ENCODE data around the gene SSH3. TPM values are rescaled to one million over a fixed set of nuclear protein-coding genes. Genes with fewer than 3 reads are reported as not detected.
"Not testable (repeated sequence)": the region's sequence is repeated elsewhere in the genome, so short reads cannot be mapped to it uniquely, and the experiment has no call there.

Gene SSH3, protein sequence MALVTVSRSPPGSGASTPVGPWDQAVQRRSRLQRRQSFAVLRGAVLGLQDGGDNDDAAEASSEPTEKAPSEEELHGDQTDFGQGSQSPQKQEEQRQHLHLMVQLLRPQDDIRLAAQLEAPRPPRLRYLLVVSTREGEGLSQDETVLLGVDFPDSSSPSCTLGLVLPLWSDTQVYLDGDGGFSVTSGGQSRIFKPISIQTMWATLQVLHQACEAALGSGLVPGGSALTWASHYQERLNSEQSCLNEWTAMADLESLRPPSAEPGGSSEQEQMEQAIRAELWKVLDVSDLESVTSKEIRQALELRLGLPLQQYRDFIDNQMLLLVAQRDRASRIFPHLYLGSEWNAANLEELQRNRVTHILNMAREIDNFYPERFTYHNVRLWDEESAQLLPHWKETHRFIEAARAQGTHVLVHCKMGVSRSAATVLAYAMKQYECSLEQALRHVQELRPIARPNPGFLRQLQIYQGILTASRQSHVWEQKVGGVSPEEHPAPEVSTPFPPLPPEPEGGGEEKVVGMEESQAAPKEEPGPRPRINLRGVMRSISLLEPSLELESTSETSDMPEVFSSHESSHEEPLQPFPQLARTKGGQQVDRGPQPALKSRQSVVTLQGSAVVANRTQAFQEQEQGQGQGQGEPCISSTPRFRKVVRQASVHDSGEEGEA
- 10 to 100 TPM; 15.4 to 19.0 TPM for total RNA-seq

DNA sequence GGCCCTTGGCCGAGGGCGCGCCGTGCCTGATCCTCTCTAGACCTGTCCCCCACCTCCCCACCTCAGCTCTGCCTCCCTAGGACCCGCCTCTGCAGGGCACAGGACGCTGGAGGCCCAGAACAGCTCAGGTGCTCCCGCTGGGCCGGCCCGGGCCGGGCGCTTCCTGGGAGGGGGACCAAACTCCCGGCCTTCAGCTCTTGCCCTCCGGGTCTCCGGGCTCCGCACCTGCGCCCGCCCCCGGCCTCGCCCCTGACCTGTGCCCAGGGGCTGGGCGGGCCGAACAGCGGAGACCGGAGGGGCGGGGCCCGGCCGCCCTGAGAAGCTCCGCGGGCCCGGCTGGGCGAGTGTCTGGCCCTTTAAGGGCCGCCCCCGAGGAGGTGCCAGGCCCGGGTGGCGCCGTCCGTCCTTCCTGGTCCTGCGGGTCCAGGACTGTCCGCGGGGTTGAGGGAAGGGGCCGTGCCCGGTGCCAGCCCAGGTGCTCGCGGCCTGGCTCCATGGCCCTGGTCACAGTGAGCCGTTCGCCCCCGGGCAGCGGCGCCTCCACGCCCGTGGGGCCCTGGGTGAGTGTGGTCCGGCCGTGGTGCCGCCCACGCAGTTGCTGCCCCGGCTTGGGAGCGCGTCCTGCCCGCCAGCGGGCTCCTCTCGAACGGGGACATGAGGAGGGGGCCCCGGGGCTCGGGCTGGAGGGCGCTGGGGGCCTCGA lies at the start of gene SSH3:
SSH3 (plus strand) TSS at position 399 of the 703 bp plus-strand sequence; CDS start at position 495, 96 bp downstream.
- Mint-ChIP-seq H3K36me3 (ENCODE audit: low read depth) (peaks cover 18% of the 10 kb centered on the region), H3K4me3 (peak within 1 kb of the TSS; percentile 68), H3K27me3 (no peaks in the 10 kb centered on the region), H3K27ac (no peak within 1 kb of the TSS), H3K4me1 (peaks cover 18% of the 10 kb centered on the region), H3K9me3 (no peaks in the 10 kb centered on the region)
- ChIA-PET POLR2A (interaction anchor here (0.9 to 8.2 kb wide), 11 partner anchors 9 to 50 kb away, joined by 3 to 96 read pairs (median 15); partner anchors contain the start of genes ANKRD13D and GRK2), CTCF (interaction anchor here (0.5 to 3.0 kb wide), 9 partner anchors 10 to 50 kb away, joined by 3 to 13 read pairs (median 4); no protein-coding TSS in a partner anchor)
- peak; percentile 60 for DNase-seq

DNA sequence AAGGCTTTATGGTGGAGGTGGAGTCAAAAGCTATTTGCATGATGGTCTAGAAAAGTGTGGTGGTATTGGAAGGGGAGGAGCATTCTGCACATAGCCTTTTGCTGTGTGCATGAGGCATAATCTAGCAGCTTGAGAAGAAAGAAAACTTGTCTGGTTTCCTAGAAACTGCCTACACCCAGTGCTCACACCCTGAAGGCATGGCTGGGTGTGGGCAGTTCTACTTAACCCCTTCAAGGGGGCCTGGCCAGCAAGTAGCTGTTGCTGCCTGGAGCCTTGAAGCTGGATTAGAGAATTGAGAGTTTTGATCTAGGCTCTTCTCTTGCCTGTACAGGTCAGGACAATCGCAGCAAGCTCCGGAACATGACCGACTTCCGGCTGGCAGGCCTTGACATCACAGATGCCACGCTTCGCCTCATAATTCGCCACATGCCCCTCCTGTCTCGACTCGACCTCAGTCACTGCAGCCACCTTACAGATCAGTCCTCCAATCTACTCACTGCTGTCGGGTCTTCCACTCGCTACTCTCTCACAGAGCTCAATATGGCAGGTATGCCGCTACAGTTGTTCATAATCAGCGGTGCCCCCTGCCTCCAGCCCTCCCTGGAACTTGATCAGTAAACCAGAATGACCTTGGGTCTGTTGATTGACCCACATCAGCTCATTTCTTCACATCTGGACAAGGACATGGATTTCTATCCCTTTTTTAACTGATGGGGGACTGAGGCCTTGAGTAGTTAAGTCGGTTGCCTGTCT lies 49.3 kb upstream of the SSH3 start:
- Mint-ChIP-seq H3K9me3 (no peaks in the 10 kb centered on the region), H3K4me1 (peaks cover 47% of the 10 kb centered on the region), H3K36me3 (ENCODE audit: low read depth) (peaks cover 82% of the 10 kb centered on the region), H3K27me3 (no peaks in the 10 kb centered on the region), H3K4me3 (no peak overlapping the region), H3K27ac (peak overlapping the region; percentile 81)
- DNase-seq: no peak
- ChIA-PET CTCF (interaction anchor here (0.7 to 6.3 kb wide), 13 partner anchors 9 to 128 kb away, joined by 3 to 61 read pairs (median 5); no protein-coding TSS in a partner anchor), POLR2A (interaction anchor here (0.7 to 5.8 kb wide), 14 partner anchors 8 to 234 kb away, joined by 3 to 66 read pairs (median 6); partner anchors contain the start of genes ANKRD13D, GRK2 and POLD4)

- Mint-ChIP-seq H3K4me3 (no peak overlapping the region), H3K36me3 (ENCODE audit: low read depth) (peaks cover 74% of the 10 kb centered on the region), H3K27me3 (no peaks in the 10 kb centered on the region), H3K27ac (peak overlapping the region; percentile 47), H3K9me3 (no peaks in the 10 kb centered on the region), H3K4me1 (peaks cover 51% of the 10 kb centered on the region)
- no peak for DNase-seq
- POLR2A ChIA-PET: interaction anchor here (1.1 to 5.8 kb wide), 4 partner anchors 11 to 99 kb away, joined by 4 to 66 read pairs (median 7); partner anchors contain the start of gene POLD4
- CTCF ChIA-PET: interaction anchor here (1.4 to 6.3 kb wide), 6 partner anchors 8 to 91 kb away, joined by 3 to 61 read pairs (median 24); no protein-coding TSS in a partner anchor
These were observed 48.5 kb upstream of the SSH3 start for GRCh38 chr11:67254798-67255197.

DNA sequence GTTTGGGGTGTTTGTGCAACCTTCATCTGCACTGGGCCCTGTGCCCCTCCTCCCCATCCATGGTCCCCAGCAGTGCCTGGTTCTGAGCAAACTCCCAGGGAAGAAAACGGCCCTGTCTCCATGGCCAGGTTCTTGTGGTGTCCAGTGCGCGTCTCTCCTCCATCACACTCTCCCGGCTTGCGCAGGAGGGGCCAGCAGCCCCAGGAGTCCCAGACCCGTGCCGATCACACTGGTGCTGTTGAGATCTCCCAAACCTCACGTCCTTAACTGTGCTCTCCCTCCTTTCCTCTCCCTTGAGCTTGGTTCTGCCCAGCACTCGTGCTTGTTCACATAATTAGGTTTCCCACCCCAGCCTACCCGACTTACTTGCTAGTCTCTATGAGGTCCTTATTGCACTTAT lies 48.0 kb upstream of the SSH3 start:
- peak overlapping the region; percentile 66 for H3K27ac Mint-ChIP-seq
- H3K4me3 Mint-ChIP-seq: no peak overlapping the region
- CTCF ChIA-PET: interaction anchor here (0.6 to 6.3 kb wide), 3 partner anchors 15 to 494 kb away, joined by 5 to 41 read pairs (median 36); no protein-coding TSS in a partner anchor
- peaks cover 69% of the 10 kb centered on the region for H3K36me3 Mint-ChIP-seq (ENCODE audit: low read depth)
- no peak for DNase-seq
- no peaks in the 10 kb centered on the region for H3K27me3 Mint-ChIP-seq
- H3K4me1 Mint-ChIP-seq: peaks cover 53% of the 10 kb centered on the region
- POLR2A ChIA-PET: interaction anchor here (1.0 to 5.8 kb wide), 3 partner anchors 15 to 99 kb away, joined by 5 to 66 read pairs (median 9); partner anchors contain the start of gene POLD4
- no peaks in the 10 kb centered on the region for H3K9me3 Mint-ChIP-seq

- peaks cover 63% of the 10 kb centered on the region for H3K36me3 Mint-ChIP-seq (ENCODE audit: low read depth)
- no peaks in the 10 kb centered on the region for H3K27me3 Mint-ChIP-seq
- CTCF ChIA-PET: interaction anchor here (0.6 to 4.9 kb wide), 3 partner anchors 16 to 495 kb away, joined by 3 to 36 read pairs (median 5); no protein-coding TSS in a partner anchor
- H3K27ac Mint-ChIP-seq: no peak overlapping the region
- no peaks in the 10 kb centered on the region for H3K9me3 Mint-ChIP-seq
- peaks cover 53% of the 10 kb centered on the region for H3K4me1 Mint-ChIP-seq
- no peak for DNase-seq
- POLR2A ChIA-PET: interaction anchor here (1.0 kb wide), 1 partner anchor 16 kb away, joined by 5 read pairs; no protein-coding TSS in a partner anchor
- H3K4me3 Mint-ChIP-seq: no peak overlapping the region
These were observed 47.5 kb upstream of the SSH3 start for GRCh38 chr11:67255864-67256263.

GRCh38 chr11:67256477-67257135 lies 46.7 kb upstream of the SSH3 start:
- Mint-ChIP-seq H3K9me3 (no peaks in the 10 kb centered on the region), H3K27me3 (no peaks in the 10 kb centered on the region), H3K36me3 (ENCODE audit: low read depth) (peaks cover 56% of the 10 kb centered on the region), H3K27ac (no peak overlapping the region), H3K4me1 (peaks cover 54% of the 10 kb centered on the region), H3K4me3 (no peak overlapping the region)
- POLR2A ChIA-PET: interaction anchor here (1.0 kb wide), 1 partner anchor 17 kb away, joined by 5 read pairs; no protein-coding TSS in a partner anchor
- no peak for DNase-seq
- CTCF ChIA-PET: interaction anchor here (0.8 kb wide), 1 partner anchor 17 kb away, joined by 3 read pairs; no protein-coding TSS in a partner anchor

DNA sequence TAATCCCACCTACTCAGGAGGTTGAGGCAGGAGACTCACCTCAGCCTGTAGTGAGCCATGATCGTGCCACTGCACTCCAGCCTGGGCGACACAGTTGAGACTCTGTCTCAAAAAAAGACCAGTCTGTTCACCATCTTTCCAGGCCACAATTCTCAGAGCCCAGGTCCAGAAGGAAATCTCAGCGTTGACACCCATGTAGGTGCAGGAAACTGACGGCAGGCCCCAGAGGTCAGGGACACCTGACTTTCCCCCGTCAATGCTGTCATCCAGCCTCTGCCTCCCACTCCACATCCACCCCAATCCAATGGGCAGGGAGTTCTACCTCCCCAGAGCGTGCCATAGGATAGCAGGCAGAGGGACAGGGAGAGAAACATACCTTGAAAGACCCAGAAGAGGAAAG lies 42.9 kb upstream of the SSH3 start:
- Mint-ChIP-seq H3K4me3 (peak overlapping the region; percentile 44), H3K4me1 (peaks cover 54% of the 10 kb centered on the region), H3K27ac (no peak overlapping the region), H3K36me3 (ENCODE audit: low read depth) (peaks cover 18% of the 10 kb centered on the region), H3K27me3 (no peaks in the 10 kb centered on the region), H3K9me3 (no peaks in the 10 kb centered on the region)
- POLR2A ChIA-PET: no interaction called here
- no peak for DNase-seq
- CTCF ChIA-PET: no interaction called here

- Mint-ChIP-seq H3K36me3 (ENCODE audit: low read depth) (peaks cover 12% of the 10 kb centered on the region), H3K4me1 (peaks cover 58% of the 10 kb centered on the region), H3K27ac (peak overlapping the region; percentile 49), H3K4me3 (peak overlapping the region; percentile 67)
- DNase-seq: peak; percentile 59
- not testable (repeated sequence) for H3K9me3 Mint-ChIP-seq, H3K27me3 Mint-ChIP-seq
- POLR2A ChIA-PET: interaction anchor here (1.0 to 4.9 kb wide), 8 partner anchors 7 to 92 kb away, joined by 3 to 49 read pairs (median 16); partner anchors contain the start of genes ANKRD13D and POLD4
- CTCF ChIA-PET: interaction anchor here (1.0 to 4.9 kb wide), 15 partner anchors 8 to 121 kb away, joined by 4 to 69 read pairs (median 7); partner anchors contain the start of genes ANKRD13D, POLD4 and SSH3
These were observed 42.3 kb upstream of the SSH3 start for GRCh38 chr11:67260885-67261639.

DNA sequence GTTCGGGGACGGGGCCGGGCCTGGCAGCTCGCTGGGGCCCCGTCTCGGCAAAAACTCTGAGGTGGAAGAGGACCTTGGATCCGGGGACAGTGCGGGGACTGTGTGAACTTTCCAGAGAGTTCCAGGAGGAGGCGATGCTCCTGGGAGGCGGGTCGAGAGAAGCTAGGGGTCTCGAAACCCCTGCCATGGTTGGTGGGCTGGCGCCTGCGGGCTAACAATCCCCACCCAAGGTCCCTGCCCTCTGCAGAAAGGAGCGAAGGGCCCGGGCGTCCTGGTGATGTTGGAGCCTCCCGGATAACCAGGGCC lies 41.7 kb upstream of the SSH3 start:
- Mint-ChIP-seq H3K27ac (no peak overlapping the region), H3K9me3 (no peaks in the 10 kb centered on the region), H3K27me3 (no peaks in the 10 kb centered on the region), H3K4me3 (no peak overlapping the region), H3K4me1 (peaks cover 59% of the 10 kb centered on the region), H3K36me3 (ENCODE audit: low read depth) (peaks cover 12% of the 10 kb centered on the region)
- CTCF ChIA-PET: interaction anchor here (0.7 to 4.9 kb wide), 23 partner anchors 9 to 236 kb away, joined by 3 to 69 read pairs (median 6); partner anchors contain the start of genes ANKRD13D, POLD4, RAD9A and SSH3
- POLR2A ChIA-PET: interaction anchor here (1.0 to 4.9 kb wide), 12 partner anchors 8 to 107 kb away, joined by 3 to 49 read pairs (median 11); partner anchors contain the start of genes ANKRD13D and POLD4
- no peak for DNase-seq

DNA sequence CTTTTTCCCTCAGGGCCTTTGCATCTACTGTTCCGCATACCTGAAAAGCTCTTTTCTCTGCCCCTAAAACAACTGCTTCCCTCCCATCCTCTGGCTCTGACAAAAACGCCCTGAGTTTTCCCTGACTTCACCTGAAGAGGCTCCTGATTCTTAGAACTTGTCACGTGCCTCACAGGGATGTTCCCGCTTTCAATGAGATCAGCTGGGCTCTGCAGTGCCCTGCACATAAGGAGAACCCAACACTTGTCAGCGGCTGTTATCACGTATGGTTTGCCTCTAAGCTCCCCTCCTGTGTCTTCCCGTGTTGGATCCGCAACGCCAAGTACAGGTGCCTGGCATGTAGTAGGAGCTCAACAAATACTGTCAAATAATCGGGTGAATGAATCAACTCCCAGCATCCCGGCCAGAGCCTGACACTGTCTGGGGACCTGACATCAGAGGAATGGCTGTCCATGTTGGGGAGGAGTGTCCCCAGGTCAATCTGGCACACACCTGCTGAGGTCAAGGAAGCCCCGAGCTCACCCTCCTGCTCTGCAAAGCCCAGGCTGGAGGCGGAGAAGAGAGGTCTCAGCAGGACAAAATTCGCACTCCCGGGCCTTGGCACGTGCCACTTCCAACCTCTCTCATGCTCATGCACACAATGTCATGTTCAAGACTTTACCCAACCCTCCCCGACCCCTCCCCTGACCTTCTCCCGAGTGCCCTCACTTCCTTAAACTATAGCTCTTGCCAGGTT lies 41.2 kb upstream of the SSH3 start:
- Mint-ChIP-seq H3K36me3 (ENCODE audit: low read depth) (peaks cover 8% of the 10 kb centered on the region), H3K27ac (peak overlapping the region; percentile 67), H3K4me3 (peak overlapping the region; percentile 34), H3K27me3 (no peaks in the 10 kb centered on the region), H3K4me1 (peaks cover 59% of the 10 kb centered on the region), H3K9me3 (no peaks in the 10 kb centered on the region)
- DNase-seq: no peak
- ChIA-PET CTCF (interaction anchor here (0.6 to 4.9 kb wide), 32 partner anchors 9 to 236 kb away, joined by 3 to 69 read pairs (median 5); partner anchors contain the start of genes ANKRD13D, POLD4, RAD9A and SSH3), POLR2A (interaction anchor here (1.0 to 4.9 kb wide), 12 partner anchors 9 to 107 kb away, joined by 3 to 49 read pairs (median 11); partner anchors contain the start of genes ANKRD13D and POLD4)

Measured in activated CD4-positive, alpha-beta memory T cell treated with anti-CD3 and anti-CD28 coated beads, Interleukin-2, amount 10 ng/mL, durations not matched to agents 7 days and 5 days (primary cell).